ACC112 (cell line): ENCODE data around the gene ZNF613.
A peak's percentile ranks its signal among the peaks of the same experiment; 100 is the strongest.
"Not testable (repeated sequence)": the region's sequence is repeated elsewhere in the genome, so short reads cannot be mapped to it uniquely, and the experiment has no call there.

ENCODE experiments used
- H2AFZ ChIP-seq: fragments of 200-600 bp; sonication (generic); one replicate; pipeline ENCODE4 v1.6.0; 2017; ENCODE audit warnings: antibody characterized with exemption, low read length; ENCODE audit not compliant: unreplicated experiment
- H3K27ac ChIP-seq: fragments of 200-600 bp; sonication (generic); 2 replicates; pipeline ENCODE4 v1.5.1; 2014; ENCODE audit warnings: low read depth, mild to moderate bottlenecking, antibody characterized with exemption, low read length, moderate library complexity
- H3K27me3 ChIP-seq: fragments of 200-600 bp; sonication (generic); 2 replicates; pipeline ENCODE4 v1.6.1; 2014; ENCODE audit warnings: mild to moderate bottlenecking, antibody characterized with exemption, low read length, moderate library complexity, mixed read lengths; ENCODE audit not compliant: insufficient read depth
- H3K36me3 ChIP-seq: fragments of 200-600 bp; sonication (generic); 2 replicates; pipeline ENCODE4 v1.6.1; 2016; ENCODE audit warnings: mild to moderate bottlenecking, antibody characterized with exemption, low read length, moderate library complexity, mixed read lengths; ENCODE audit not compliant: insufficient read depth
- H3K4me1 ChIP-seq: fragments of 200-600 bp; sonication (generic); one replicate; pipeline ENCODE4 v1.6.1; 2016; ENCODE audit warnings: low read length, mixed read lengths; ENCODE audit not compliant: insufficient read depth, unreplicated experiment, control insufficient read depth
- H3K4me3 ChIP-seq: fragments of 200-600 bp; sonication (generic); 2 replicates; pipeline ENCODE4 v1.5.1; 2014; ENCODE audit warnings: mild to moderate bottlenecking, low read depth, low read length
- H3K79me2 ChIP-seq: fragments of 200-600 bp; sonication (generic); one replicate; pipeline ENCODE4 v1.6.0; 2016; ENCODE audit warnings: low read length; ENCODE audit not compliant: control insufficient read depth, unreplicated experiment, insufficient read depth

The ZNF613 gene

DNA sequence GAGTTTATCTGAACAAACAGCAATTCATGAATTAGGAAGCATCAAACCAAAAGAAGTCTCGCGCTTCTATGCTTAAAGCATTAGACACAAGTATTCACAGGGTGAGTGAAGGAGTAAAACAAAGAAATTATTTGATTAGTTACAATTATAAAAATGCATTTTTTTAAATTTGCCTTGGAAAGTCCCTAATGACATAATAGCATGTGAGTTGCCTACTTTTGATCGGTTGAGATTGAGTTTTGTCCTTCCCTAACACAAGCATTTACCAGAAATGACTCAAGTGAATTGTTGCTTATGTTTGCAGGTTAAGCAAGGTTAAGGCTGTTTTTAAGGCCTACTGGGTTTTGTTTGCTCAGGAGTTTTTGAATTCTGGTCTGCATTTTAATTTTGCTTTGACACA, 22.1 kb upstream of the ZNF613 start:
- no peaks in the 10 kb centered on the region for H3K4me1 ChIP-seq
- peaks cover 32% of the 10 kb centered on the region for H3K79me2 ChIP-seq
- peaks cover 11% of the 10 kb centered on the region for H3K36me3 ChIP-seq
- peak overlapping the region; percentile 47; the same call in 1 of the 2 replicates for H3K27ac ChIP-seq
- H3K27me3 ChIP-seq: no peaks in the 10 kb centered on the region
- H3K4me3 ChIP-seq: peak overlapping the region; percentile 96
- peak overlapping the region; percentile 23 for H2AFZ ChIP-seq

DNA sequence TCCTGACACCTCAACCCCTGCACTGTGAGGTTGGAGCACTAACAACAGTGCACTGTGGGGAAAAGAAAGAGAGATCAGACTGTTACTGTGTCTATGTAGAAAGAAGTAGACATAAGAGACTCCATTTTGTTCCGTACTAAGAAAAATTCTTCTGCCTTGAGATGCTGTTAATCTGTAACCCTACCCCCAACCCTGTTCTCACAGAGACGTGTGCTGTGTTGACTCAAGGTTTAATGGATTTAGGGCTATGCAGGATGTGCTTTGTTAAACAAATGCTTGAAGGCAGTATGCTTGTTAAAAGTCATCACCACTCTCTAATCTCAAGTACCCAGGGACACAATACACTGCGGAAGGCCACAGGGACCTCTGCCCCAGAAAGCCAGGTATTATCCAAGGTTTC, 21.6 kb upstream of the ZNF613 start:
- H3K27ac ChIP-seq: peak overlapping the region; percentile 47; the same call in 1 of the 2 replicates
- 0 out of 2 replicates have a peak overlapping the region, but pooled peaks have one; percentile 96 for H3K4me3 ChIP-seq
- not testable (repeated sequence) for H3K36me3 ChIP-seq, H3K4me1 ChIP-seq, H2AFZ ChIP-seq, H3K27me3 ChIP-seq
- H3K79me2 ChIP-seq: peaks cover 30% of the 10 kb centered on the region

DNA sequence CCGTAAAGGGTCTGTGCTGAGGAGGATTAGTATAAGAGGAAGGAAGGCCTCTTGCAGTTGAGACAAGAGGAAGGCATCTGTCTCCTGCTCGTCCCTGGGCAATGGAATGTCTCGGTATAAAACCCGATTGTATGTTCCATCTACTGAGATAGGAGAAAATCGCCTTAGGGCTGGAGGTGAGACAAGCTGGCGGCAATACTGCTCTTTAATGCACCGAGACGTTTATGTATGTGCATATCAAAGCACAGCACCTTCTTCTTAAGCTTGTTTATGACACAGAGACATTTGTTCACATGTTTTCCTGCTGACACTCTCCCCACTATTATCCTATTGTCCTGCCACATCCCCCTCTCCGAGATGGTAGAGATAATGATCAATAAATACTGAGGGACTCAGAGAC, 21.2 kb upstream of the ZNF613 start:
- not testable (repeated sequence) for H2AFZ ChIP-seq, H3K27ac ChIP-seq, H3K27me3 ChIP-seq, H3K4me3 ChIP-seq, H3K4me1 ChIP-seq, H3K36me3 ChIP-seq
- peaks cover 26% of the 10 kb centered on the region for H3K79me2 ChIP-seq

DNA sequence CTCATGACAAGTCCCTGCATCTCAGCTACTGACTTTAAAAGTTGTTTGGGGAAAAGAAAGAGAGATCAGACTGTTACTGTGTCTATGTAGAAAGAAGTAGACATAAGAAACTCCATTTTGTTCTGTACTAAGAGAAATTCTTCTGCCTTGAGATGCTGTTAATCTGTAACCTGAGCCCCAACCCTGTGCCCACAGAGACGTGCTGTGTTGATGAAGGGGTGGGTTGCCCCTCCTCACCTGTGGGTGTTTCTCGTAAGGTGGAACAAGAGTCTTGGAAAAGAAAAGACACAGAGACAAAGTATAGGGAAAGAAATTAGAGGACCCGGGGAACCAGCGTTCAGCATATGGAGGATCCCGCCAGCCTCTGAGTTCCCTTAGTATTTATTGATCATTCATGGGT, 19.3 kb upstream of the ZNF613 start:
- not testable (repeated sequence) for H3K4me1 ChIP-seq, H3K27me3 ChIP-seq, H3K36me3 ChIP-seq, H2AFZ ChIP-seq, H3K4me3 ChIP-seq, H3K27ac ChIP-seq
- H3K79me2 ChIP-seq: peaks cover 15% of the 10 kb centered on the region

DNA sequence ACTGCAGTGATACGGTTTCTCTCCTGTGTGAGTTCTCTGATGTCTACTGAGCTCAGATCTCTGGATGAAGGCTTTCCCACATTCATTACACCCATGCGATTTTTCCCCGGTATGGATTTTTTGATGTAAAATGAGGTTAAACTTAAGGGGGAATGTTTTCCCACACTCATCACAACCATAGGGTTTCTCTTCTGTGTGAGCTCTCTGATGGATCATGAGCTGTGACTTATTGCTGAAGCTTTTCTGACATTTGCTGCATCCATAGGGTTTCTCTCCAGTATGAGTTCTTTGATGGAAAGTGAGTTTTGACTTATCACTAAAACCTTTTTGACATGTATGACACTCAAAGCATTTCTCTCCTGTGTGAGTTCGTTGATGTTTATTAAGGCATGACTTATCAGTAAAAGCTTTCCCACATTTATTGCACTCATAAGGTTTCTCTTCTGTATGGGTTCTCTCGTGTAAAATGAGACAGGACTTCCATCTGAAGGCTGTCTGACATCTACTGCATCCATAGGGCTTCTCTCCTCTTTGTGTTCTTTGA, 11.9 kb upstream of the ZNF613 start:
- H3K27ac ChIP-seq: no peak overlapping the region
- H3K27me3 ChIP-seq: no peaks in the 10 kb centered on the region
- no peaks in the 10 kb centered on the region for H3K79me2 ChIP-seq
- H3K4me1 ChIP-seq: no peaks in the 10 kb centered on the region
- H2AFZ ChIP-seq: no peak overlapping the region
- H3K4me3 ChIP-seq: no peak overlapping the region
- no peaks in the 10 kb centered on the region for H3K36me3 ChIP-seq

DNA sequence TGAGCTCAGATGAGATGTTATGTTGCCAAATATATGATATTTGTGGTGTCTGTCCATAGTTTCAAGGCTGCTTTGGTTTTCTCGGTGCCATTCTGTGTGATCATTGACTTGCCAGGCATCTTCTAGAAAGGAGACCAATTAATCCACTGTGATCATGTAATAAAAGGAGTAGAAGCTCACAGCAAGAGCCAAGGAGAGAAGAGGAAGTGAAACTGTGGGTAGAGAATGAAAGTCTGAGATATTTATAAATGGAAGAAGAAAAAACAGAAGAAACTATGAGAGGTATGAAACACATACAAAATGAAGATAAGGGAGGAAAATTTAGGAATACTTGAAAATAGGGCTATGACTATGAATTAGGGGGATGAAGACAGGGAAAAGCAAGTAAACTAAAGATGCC, 11.1 kb upstream of the ZNF613 start:
- Histone ChIP-seq H3K27me3 (no peaks in the 10 kb centered on the region), H2AFZ (no peak overlapping the region), H3K27ac (no peak overlapping the region), H3K4me3 (no peak overlapping the region), H3K4me1 (no peaks in the 10 kb centered on the region), H3K79me2 (no peaks in the 10 kb centered on the region), H3K36me3 (no peaks in the 10 kb centered on the region)

DNA sequence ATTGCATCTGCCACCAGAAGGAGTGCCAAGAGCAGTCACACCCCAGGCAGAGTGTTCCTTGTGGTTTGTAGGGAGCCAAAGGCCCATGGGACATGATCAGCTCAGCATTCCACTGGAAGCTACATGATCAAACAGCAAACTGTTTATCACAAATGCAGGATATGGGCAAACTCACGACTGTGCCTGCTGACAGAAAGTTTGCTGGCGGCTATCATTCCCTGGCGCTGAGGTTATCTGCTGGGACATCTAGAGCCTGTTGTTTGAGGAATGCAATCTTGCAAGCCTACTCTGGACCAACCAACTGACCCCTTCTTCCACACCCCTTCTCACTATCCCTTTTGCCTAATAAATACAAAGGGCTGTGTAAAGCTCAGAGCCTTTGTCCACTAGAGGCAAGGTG, 7.7 kb upstream of the ZNF613 start:
- no peaks in the 10 kb centered on the region for H3K27me3 ChIP-seq
- H2AFZ ChIP-seq: no peak overlapping the region
- no peak overlapping the region for H3K4me3 ChIP-seq
- no peaks in the 10 kb centered on the region for H3K36me3 ChIP-seq
- no peaks in the 10 kb centered on the region for H3K79me2 ChIP-seq
- no peak overlapping the region for H3K27ac ChIP-seq
- H3K4me1 ChIP-seq: no peaks in the 10 kb centered on the region

DNA sequence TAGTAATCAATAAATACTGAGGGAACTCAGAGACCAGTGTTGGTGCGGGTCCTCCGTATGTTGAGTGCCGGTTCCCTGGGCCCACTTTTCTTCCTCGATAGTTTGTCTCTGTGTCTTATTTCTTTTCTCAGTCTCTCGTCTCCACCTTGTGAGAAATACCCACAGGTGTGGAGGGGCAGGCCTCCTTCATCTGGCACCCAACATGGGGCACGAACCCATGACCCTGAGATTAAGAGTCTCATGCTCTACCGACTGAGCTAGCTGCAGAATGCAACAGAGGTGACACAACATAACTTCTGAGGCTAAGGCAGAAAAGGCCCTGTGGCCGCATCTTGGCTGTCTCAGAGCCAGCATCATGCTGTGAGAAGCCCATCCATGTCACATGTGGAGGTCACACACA, 5.3 kb upstream of the ZNF613 start:
- no peak overlapping the region for H2AFZ ChIP-seq
- H3K4me3 ChIP-seq: no peak overlapping the region

DNA sequence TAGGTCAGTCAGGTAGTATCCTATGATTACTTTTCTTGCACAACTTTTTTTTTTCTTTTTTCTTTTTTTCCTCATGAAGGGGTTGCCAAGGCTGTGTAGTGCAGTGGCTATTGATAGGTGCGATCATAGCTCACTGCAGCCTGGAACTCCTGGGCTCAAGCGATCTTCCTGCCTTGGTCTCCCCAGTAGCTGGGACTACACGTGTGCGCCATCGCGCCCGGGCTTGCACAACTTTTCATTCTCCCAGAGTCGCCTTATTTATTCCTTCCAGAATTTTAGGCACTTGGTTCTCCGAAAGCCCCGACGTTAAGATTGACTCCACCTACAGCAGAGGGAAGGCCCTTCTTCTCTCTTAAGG, 867 bp upstream of the ZNF613 start:
- H3K27me3 ChIP-seq: no peaks in the 10 kb centered on the region
- peaks cover 8% of the 10 kb centered on the region for H3K79me2 ChIP-seq
- peak overlapping the region; percentile 97 for H3K4me3 ChIP-seq
- H3K27ac ChIP-seq: no peak overlapping the region
- peaks cover 11% of the 10 kb centered on the region for H3K36me3 ChIP-seq
- H2AFZ ChIP-seq: peak overlapping the region; percentile 61
- no peaks in the 10 kb centered on the region for H3K4me1 ChIP-seq

More for the DNA sequence above, 5.3 kb upstream of the ZNF613 start:
- no peaks in the 10 kb centered on the region for H3K79me2 ChIP-seq
- no peaks in the 10 kb centered on the region for H3K27me3 ChIP-seq
- no peaks in the 10 kb centered on the region for H3K36me3 ChIP-seq
- H3K4me1 ChIP-seq: no peaks in the 10 kb centered on the region
- H3K27ac ChIP-seq: no peak overlapping the region

DNA sequence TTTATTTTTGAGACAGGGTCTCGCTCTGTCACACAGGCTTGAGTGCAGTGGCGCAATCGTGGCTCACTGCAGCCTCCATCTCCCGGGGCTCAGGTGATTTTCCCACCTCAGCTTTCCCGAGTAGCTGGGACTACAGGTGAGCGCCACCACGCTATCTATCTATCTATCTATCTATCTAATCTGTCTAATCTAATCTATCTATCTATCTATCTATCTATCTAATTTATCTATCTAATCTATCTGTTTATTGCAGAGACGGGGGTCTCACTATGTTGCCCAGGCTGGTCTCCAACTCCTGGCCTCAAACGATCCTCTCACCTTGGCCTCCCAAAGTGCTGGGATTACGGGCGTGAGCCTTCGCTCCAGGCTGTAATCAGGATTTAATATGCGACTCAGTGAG, 587 bp downstream of the ZNF613 start:
- Histone ChIP-seq H2AFZ (peak overlapping the region; percentile 61), H3K4me3 (peak overlapping the region; percentile 97), H3K79me2 (peaks cover 8% of the 10 kb centered on the region), H3K4me1 (no peaks in the 10 kb centered on the region), H3K27me3 (no peaks in the 10 kb centered on the region), H3K27ac (no peak overlapping the region), H3K36me3 (peaks cover 16% of the 10 kb centered on the region)

DNA sequence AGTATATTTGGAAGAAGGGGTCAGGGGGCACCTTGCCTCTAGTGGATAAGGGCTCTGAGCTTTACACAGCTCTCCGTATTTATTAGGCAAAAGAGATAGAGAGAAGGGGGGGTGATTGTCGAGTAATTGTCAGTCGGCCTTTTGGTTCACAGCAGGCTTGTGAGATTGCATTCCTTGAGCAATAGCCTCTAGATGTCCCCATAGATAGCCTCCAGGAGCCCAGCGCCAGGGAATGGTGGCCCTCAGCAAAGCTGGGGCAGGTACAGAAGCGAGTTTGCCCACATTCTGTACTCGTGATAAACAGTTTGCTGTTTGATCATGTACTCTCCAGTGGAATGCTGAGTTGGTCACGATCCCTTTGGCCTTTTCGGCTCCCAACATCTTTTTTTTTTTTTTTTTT, 4.6 kb downstream of the ZNF613 start:
- Histone ChIP-seq H3K27ac (no peak overlapping the region), H2AFZ (no peak overlapping the region), H3K4me1 (no peaks in the 10 kb centered on the region), H3K36me3 (peaks cover 32% of the 10 kb centered on the region), H3K4me3 (no peak overlapping the region), H3K79me2 (peaks cover 8% of the 10 kb centered on the region), H3K27me3 (no peaks in the 10 kb centered on the region)
